ENCODE measurements around the gene ITGAX. TPM values are rescaled to one million over a fixed set of nuclear protein-coding genes. Genes with fewer than 3 reads are reported as not detected.

Gene ITGAX
- total RNA-seq, 1 donor from 2014 or later, result not detected

DNA sequence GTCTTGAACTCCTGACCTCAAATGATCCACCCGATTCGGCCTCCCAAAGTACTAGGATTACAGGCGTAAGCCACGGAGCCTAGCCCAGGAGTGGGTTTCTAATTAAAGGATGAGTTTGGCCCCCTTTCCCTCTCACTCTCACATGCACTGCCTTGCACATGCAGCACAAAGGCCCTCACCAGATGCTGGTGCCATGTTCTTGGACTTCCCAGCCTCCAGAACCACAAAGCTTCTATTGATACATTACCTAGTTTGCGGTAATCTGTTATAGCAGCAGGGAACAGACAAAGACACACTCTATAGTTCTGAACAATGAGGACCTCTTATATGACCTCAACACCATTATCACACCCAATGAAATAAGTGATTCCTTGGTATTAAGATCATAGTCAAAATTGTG lies 20.3 kb downstream of the ITGAX start:
- Mint-ChIP-seq H3K4me1 (ENCODE audit: unreplicated experiment) (no peaks in the 10 kb centered on the region), H3K9me3 (no peaks in the 10 kb centered on the region), H3K36me3 (no peaks in the 10 kb centered on the region), H3K27me3 (peaks cover 33% of the 10 kb centered on the region), H3K4me3 (no peak overlapping the region), H3K27ac (no peak overlapping the region)
- no peak for DNase-seq (ENCODE audit: extremely low spot score, unreplicated experiment)
- TF ChIP-seq CTCF (conservative IDR thresholded peaks at IDR 0.05), result no peak

DNA sequence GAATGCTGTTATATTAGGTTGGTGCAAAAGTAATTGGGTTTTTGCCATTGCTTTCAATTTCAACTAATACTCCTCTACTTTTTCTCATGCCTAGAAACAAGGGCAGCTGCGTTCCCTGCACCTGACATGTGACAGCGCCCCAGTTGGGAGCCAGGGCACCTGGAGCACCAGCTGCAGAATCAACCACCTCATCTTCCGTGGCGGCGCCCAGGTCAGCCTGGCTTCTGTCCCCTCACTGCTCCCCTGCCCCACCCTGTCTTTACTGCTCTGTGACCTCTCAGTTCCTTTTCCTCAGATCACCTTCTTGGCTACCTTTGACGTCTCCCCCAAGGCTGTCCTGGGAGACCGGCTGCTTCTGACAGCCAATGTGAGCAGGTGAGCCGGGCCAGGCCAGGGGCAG lies 21.7 kb downstream of the ITGAX start:
- peaks cover 40% of the 10 kb centered on the region for H3K27me3 Mint-ChIP-seq

GRCh38 chr16:31377210-31377903 lies 22.4 kb downstream of the ITGAX start:
- H3K27me3 Mint-ChIP-seq, result peaks cover 42% of the 10 kb centered on the region
- TF ChIP-seq CTCF (conservative IDR thresholded peaks at IDR 0.05), result no peak
- H3K4me3 Mint-ChIP-seq, result no peak overlapping the region
- no peak overlapping the region for H3K27ac Mint-ChIP-seq
- H3K4me1 Mint-ChIP-seq (ENCODE audit: unreplicated experiment), result no peaks in the 10 kb centered on the region
- DNase-seq (ENCODE audit: extremely low spot score, unreplicated experiment), result no peak
- H3K9me3 Mint-ChIP-seq, result no peaks in the 10 kb centered on the region
- no peaks in the 10 kb centered on the region for H3K36me3 Mint-ChIP-seq

More for the DNA sequence above, 21.7 kb downstream of the ITGAX start:
- Mint-ChIP-seq H3K4me3 (no peak overlapping the region), H3K4me1 (ENCODE audit: unreplicated experiment) (no peaks in the 10 kb centered on the region), H3K27ac (no peak overlapping the region), H3K36me3 (no peaks in the 10 kb centered on the region), H3K9me3 (no peaks in the 10 kb centered on the region)
- no peak for TF ChIP-seq CTCF (conservative IDR thresholded peaks at IDR 0.05)
- DNase-seq (ENCODE audit: extremely low spot score, unreplicated experiment), result no peak

DNA sequence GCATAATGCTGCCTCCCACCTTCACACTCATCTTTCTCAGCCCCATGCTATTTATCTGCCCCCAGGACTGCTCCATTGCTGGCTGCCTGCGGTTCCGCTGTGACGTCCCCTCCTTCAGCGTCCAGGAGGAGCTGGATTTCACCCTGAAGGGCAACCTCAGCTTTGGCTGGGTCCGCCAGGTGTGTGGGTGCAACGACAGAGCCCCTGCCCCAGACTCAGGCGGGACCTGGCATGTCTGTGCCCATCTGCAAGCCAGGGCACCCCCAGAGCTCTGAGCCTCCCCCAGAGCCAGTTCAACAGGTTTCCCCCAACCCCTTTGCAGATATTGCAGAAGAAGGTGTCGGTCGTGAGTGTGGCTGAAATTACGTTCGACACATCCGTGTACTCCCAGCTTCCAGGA lies 25.2 kb downstream of the ITGAX start:
- H3K27ac Mint-ChIP-seq, result no peak overlapping the region
- H3K4me3 Mint-ChIP-seq, result no peak overlapping the region
- no peaks in the 10 kb centered on the region for H3K36me3 Mint-ChIP-seq
- no peak for TF ChIP-seq CTCF (conservative IDR thresholded peaks at IDR 0.05)
- no peak for DNase-seq (ENCODE audit: extremely low spot score, unreplicated experiment)
- H3K9me3 Mint-ChIP-seq, result no peaks in the 10 kb centered on the region
- H3K27me3 Mint-ChIP-seq, result peaks cover 34% of the 10 kb centered on the region
- no peaks in the 10 kb centered on the region for H3K4me1 Mint-ChIP-seq (ENCODE audit: unreplicated experiment)

- Mint-ChIP-seq H3K4me3 (no peak overlapping the region), H3K9me3 (no peaks in the 10 kb centered on the region), H3K36me3 (no peaks in the 10 kb centered on the region), H3K27ac (no peak overlapping the region), H3K4me1 (ENCODE audit: unreplicated experiment) (no peaks in the 10 kb centered on the region), H3K27me3 (peaks cover 31% of the 10 kb centered on the region)
- TF ChIP-seq CTCF (conservative IDR thresholded peaks at IDR 0.05), result peak; percentile 73
- DNase-seq (ENCODE audit: extremely low spot score, unreplicated experiment), result no peak
Measured at GRCh38 chr16:31382485-31383161, 27.6 kb downstream of the ITGAX start.

Data from type B pancreatic cell (in vitro differentiated cells).